Measurements from ENCODE around the gene PBOV1.

The PBOV1 gene

DNA sequence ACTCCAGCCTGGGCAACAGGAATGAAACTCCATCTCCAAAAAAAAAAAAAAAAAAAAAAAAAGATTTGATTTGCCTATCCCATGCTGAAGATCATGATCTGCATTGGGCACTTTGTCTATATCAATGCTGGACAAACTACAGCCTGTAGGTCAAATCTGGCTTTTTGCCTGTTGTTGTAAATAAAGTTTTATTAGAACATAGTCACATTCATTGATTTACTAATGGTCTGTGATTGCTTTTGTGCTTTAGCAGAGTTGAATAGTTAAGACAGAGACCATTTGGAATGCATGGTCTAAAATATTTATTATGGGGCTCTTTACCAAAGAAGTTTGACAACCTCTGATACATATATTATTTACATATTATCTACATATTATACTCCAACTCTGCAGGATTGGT is 14.0 kb downstream of the PBOV1 start:
- no peak for DNase-seq

DNA sequence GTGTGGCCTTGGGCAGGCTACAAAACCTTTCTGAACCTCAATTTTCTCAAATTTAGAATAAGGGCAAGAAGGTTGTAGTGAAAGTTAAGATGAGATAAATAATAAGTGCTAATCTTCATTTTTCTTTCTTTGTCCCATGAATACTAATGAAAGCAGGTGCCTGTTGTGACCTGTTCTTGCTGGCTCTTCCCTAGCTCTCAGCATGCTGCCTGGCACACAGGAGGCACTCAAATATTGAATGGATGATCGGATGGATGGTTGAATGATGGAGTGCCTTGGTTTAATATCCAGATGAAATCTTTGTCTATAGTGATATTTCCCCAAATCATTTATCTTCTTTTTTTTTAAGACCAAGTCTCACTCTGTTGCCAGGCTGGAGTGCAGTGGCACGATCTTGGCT is 15.0 kb downstream of the PBOV1 start:
- DNase-seq = no peak

DNA sequence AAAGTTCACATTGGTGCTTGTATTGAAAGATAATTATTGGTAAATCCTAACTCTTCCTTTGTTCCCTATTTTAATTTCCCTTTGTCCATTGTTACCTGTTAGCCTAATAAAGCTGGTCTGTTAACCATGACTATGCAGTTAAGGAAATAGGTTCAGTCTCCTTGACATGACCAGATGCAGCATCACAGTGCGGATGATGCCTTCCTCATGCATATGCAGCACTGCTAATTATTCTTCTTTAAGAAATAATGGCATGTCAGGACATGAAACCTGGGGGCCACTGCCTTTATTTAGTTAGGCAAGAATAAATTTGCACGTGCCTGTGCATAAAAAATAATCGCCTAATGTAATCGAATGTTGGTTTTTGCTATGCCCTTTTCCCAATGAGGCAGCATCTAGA is 16.5 kb downstream of the PBOV1 start:
- DNase-seq = no peak

DNA sequence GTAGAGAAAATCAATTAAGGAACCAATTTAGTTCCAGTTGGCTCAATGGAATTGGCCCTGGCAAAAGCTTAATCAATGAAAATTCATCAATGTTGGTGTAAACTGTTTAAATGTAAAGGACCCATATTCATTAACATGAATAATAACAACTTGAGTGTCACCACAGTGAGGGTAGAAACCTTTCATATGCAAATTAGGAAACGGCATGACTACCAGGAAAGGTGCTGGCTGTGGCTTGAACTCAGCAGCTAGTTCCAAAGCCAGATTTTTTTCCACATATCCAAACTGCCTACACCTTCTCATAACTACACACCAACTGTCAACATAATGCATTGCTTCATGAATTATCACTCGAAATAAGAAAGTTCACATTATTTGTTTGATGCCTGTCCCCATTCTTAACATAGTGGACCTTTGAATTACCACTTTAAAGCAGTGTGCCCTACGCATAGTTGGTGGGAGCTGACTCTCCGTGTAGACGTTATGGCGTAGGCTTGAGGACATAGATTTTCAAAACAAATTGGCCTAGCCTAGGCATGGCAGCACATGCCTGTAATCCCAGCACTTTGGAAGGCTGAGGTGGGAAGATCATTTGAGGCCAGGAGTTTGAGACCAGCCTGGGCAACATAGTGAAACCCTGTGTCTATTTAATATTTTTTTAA is 19.7 kb downstream of the PBOV1 start:
- DNase-seq = no peak

DNA sequence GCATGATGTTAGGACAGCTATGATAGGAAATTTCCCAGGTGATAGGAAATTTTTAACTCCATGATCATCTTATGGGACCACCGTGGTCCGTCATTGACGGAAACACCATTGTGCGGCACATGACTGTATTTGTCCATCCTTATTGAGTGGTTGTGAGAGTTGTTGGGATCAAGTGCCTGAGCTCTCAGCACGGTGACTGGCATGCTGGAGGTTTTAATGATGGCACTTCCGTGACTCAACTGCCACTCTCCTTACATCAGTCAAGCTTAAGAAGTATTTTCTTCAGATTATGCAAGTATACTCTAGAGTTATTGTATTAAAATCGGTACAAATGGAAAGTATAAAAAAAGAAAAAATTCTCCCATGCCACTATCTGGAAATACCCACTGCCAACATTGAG is 20.7 kb downstream of the PBOV1 start:
- no peak for DNase-seq

DNA sequence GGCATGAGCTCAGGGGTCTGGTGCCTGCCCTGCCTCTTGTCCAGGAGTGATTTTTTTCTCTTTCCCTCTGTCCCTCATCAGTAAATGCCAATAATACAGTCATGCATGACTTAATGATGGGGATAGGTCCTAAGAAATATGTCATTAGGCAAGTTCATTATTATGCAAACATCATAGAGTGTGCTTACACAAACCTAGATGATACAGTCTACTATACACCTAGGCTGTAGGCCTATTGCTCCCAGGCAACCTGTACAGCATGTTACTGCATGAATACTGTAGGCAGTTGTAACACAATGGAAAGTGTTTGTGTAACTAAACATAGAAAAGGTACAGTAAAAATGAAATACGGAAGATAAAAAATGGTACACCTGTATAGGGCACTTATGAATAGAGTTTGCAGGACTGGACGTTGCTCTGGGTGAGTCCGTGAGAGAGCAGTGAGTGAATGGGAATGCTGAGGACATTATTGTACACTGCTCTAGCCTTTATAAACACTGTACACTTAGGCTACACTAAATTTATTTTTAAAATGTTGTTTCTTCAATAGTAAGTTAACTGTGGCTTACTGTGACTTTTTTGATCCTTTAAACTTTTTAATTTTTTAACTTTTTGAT is 22.1 kb downstream of the PBOV1 start:
- DNase-seq = no peak

DNA sequence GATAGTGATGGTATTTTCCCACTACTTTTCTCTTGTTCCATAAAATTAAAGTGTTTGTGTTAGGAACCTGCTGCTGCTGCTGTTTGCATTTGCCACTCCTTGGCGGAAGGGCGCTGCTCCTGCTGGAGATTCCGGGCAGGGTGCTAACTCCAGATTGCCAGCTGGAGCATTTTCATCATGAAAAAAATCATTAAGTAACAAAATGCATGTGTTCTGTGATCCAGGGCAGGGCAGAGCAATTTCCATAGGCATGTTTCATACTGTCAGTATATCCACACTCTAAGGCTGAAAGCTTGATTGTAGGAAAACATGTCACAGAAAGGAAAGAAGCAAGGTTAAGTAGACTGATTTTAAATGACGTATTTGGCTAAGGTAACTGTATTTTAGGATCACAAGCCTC is 24.0 kb downstream of the PBOV1 start:
- no peak for DNase-seq

DNA sequence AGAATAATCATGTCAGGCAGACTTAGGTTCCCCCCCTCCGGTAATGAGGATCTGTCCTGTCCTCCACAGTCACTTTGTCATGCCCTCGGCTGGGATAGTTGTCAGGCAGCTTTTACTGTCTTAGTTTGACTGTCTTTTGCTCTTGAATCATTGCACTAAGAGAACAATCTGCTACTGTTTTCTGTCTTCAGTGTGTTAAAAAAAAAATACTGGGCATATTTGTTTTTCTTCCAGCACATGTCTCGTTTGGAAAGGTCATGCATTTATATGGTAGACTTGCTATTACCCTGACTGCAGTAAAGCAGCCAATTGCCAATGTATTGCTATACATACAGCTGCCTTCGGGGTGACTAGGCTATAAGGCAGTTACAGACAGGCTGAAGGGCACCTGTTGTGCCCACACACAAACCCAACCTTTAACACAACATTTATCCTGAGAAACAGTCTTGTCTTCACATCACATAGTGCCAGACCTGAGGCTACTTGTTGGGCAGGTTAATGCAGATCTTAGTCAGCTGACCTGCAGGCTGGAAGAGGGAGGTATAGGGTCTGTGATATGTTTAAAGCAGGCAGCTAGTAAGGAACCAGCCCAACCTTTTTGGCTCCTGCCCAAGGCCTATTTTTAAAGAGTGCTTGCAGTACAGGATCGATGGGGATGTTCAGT is 29.9 kb downstream of the PBOV1 start:
- DNase-seq = no peak

DNA sequence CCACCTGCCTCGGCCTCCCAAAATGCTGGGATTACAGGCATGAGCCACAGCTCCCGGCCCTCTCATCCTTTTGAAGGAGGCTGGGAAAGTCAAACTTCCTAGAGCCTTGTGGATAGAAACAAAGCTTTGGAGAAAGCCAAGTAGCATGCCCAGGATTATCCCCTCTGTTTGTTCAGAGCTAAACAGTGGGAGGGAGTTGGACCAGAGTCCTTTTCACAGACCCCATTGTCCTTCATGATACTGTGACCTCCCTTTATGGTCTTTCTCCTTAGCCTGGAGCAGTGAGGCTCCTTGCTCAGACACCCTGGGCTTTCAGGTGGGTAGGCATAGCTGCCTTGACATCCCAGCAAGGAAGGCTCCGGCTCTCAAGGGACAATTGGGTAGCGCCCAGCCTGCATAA is 31.1 kb downstream of the PBOV1 start:
- no peak for DNase-seq

DNA sequence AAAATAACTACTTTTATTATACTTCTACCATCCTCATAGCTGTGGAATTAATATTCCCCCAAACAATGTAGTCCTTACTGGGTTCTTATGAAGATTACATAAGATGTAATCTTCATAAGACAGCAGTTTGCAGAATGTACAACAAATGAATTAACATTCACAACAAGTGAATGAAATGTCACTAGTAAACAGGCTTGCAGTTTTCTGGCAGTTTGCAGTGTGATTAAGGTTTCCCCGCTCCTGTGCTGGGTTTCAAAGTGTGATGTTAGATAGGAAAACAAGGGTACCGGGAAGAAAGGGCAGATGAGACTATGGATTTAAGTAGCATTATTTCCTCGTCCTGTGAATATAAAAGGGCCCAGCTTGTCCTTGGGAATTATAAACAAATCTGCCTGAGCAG is 34.1 kb downstream of the PBOV1 start:
- DNase-seq = no peak

DNA sequence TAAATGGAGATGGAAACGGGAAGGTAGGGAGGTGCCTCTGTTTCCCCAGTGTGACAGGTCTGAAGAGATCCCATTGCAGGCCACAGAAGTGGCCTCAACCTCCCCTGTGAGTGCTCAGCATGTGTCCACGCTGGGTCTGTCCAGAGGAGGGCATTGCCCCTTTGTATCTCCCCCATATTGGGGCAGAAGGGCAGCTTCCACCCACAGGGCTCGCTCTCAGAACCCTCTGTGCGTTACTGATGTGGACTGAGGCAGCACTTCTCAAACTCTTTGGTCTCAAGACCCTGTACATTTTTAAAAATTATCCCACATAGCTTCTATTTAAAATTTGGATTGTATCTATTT is 34.5 kb downstream of the PBOV1 start:
- DNase-seq = no peak

DNA sequence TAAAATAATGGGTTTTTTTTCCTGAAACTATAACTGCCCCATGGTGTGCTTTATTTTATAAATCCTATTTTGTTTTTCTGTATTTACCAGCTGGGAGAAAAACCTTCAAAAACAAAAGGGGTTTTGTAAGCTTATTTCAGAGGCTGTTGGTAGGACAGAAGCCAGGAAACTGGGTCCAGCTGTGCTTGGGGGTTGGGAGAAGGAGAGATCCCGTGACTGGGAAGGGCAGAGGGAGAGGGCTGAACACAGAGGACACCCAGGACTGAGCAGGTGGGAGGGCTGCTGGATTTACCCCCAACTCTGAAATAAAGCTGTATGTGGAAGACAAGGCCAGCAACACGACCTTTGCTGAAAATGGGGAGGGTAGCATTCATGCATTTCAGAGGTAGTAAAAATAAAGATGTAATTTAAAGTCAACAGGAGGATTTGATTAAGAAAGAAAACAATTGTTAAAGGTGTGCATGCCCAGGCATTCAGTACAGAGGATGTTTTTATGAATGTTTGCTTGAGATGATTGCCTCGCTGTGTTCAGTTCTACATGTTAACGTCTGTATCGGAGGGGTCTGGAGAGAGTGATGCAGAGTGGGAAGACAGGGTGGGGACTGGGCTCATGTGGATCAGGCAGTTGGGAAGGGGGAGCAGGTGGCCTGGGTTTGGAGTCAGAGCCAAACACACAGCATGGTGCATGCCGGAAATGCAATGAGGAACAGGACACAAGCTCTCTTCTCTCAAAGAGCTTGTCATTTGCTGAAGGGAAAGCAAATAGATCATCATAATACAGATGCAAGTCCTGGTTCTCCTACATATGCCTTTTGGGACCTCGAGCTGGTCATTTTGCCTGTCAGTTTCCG is 35.1 kb downstream of the PBOV1 start:
- DNase-seq = no peak

DNA sequence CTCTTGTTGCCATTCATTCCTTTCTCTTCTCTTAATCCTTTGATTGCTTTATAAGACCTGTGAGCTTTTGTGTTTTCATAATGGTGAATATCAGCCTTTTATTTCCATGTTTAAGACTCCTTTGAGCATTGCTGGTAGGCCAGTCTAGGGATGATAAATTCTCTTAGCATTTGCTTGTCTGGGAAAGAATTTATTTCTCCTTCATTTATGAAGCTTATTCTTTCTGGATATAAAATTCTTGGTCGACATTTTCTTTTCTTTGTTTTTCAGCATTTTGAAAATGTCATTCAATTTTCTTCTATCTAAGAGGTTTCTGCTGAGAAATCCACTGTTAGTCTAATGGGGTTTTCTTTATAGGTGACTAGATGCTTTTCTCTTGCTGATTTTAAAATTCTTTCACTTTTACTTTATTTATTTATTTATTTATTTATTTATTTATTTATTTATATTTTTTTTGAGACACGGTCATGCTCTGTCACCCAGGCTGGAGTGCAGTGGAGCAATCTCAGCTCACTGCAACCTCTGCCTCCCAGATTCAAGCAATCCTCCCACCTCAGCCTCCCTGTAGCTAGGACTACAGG is 41.5 kb downstream of the PBOV1 start:
- no peak for DNase-seq

DNA sequence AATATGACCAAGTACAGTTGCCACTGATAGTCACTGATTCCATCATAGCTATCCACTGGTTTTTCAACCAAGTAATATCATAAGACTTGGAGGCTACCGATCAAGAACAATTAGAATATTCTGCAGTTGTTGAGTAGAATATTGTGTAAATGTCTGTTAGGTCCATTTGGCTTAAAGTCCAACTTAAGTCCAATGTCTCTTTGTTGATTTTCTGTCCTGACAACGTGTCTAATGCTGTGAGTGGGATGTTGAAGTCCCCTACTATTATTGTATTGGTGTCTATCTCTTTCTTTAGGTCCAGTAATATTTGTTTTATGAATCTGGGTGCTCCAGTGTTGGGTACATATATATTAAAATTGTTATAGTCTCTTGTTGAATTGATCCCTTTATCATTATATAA is 42.7 kb downstream of the PBOV1 start:
- DNase-seq = no peak

All from hematopoietic multipotent progenitor cell treated with erythropoietin and hydrocortisone succinate and interleukin-3 and kit ligand, for 8 days (in vitro differentiated cells).